HG03520 (cell line): ENCODE data around the gene WWP2.

Source experiments
- ATAC-seq: cut with Tn5 transposase; IDR thresholded peaks from one replicate; pipeline ENCODE4 v1.9.1; 2021; ENCODE audit warnings: mild to moderate bottlenecking, moderate library complexity; ENCODE audit not compliant: unreplicated experiment

WWP2 gene

GRCh38 chr16:69888005-69888590, 126.0 kb downstream of the WWP2 start:
- ATAC-seq: no peak

GRCh38 chr16:69889295-69889964, 127.3 kb downstream of the WWP2 start:
- ATAC-seq: no peak

- ATAC-seq: no peak
These were observed 128.2 kb downstream of the WWP2 start for GRCh38 chr16:69890114-69890891.

- ATAC-seq: no peak
These were observed 128.8 kb downstream of the WWP2 start for GRCh38 chr16:69890892-69891282.

- ATAC-seq: no peak
These were observed 130.2 kb downstream of the WWP2 start for GRCh38 chr16:69892378-69892777.

- no peak for ATAC-seq
These were observed 131.0 kb downstream of the WWP2 start for GRCh38 chr16:69893106-69893505.

GRCh38 chr16:69894676-69895075, 132.5 kb downstream of the WWP2 start:
- no peak for ATAC-seq

- ATAC-seq: no peak
These were observed 141.8 kb downstream of the WWP2 start for GRCh38 chr16:69903865-69904415.

GRCh38 chr16:69904495-69905170, 142.5 kb downstream of the WWP2 start:
- no peak for ATAC-seq

GRCh38 chr16:69905171-69905555, 143.0 kb downstream of the WWP2 start:
- ATAC-seq: no peak

- ATAC-seq: no peak
These were observed 144.8 kb downstream of the WWP2 start for GRCh38 chr16:69906838-69907401.

GRCh38 chr16:69909043-69909442, 146.9 kb downstream of the WWP2 start:
- no peak for ATAC-seq

- no peak for ATAC-seq
These were observed 147.6 kb downstream of the WWP2 start for GRCh38 chr16:69909760-69910159.

- no peak for ATAC-seq
These were observed 148.8 kb downstream of the WWP2 start for GRCh38 chr16:69910964-69911363.

GRCh38 chr16:69916462-69916861, 154.3 kb downstream of the WWP2 start:
- no peak for ATAC-seq

GRCh38 chr16:69917311-69917710, 155.2 kb downstream of the WWP2 start:
- ATAC-seq: no peak

GRCh38 chr16:69917739-69918138, 155.6 kb downstream of the WWP2 start:
- ATAC-seq: no peak

- no peak for ATAC-seq
These were observed 156.1 kb downstream of the WWP2 start for GRCh38 chr16:69918241-69918640.

GRCh38 chr16:69921127-69921526, 159.0 kb downstream of the WWP2 start:
- ATAC-seq: no peak

- ATAC-seq: no peak
These were observed 160.1 kb downstream of the WWP2 start for GRCh38 chr16:69922200-69922599.
